Muscle of arm (tissue), 14 donors: Measurements from ENCODE around the gene ITCH. TPM values are rescaled to one million over a fixed set of nuclear protein-coding genes. Genes with fewer than 3 reads are reported as not detected.
A peak's percentile ranks its signal among the peaks of the same experiment; 100 is the strongest.
"Not testable (repeated sequence)": the region's sequence is repeated elsewhere in the genome, so short reads cannot be mapped to it uniquely, and the experiment has no call there.

Experiments
- DNase-seq: peaks from one replicate; pipeline ENCODE4 v3.0.0-alpha.2; 2013
- long read RNA-seq, 11 donors: transcript quantifications; one replicate each; lab custom pipeline, GENCODE V29; 2026
- polyA plus RNA-seq, 12 donors: library from polyadenylated mRNA; unstranded; fragments of 120-200 nt; gene quantifications; one replicate each; pipeline ENCODE4 v1.2.1, GENCODE V29; 2013; ENCODE audit not compliant: insufficient read length in 12 of 12

ITCH gene
- polyA plus RNA-seq: 10 to 100 TPM in 11 of 12 donors, not detected in 1; 13.1 to 38.0 (median 31.3) TPM
- long read RNA-seq, donor 1: 0 reads
- long read RNA-seq, donor 2, full-length matches to known transcripts: 1 of 1 reads
- long read RNA-seq, donor 2, partial matches to known transcripts: 0 of 1 reads
- long read RNA-seq, donor 2, other reads (novel, unspliced or antisense): 0 of 1 reads
- long read RNA-seq, donor 3: 0 reads
- long read RNA-seq, donor 4: 0 reads
- long read RNA-seq, donor 5, full-length matches to known transcripts: 2 of 10 reads
- long read RNA-seq, donor 5, partial matches to known transcripts: 8 of 10 reads
- long read RNA-seq, donor 5, other reads (novel, unspliced or antisense): 0 of 10 reads
- long read RNA-seq, donor 6: 0 reads
- long read RNA-seq, donor 7, full-length matches to known transcripts: 2 of 2 reads
- long read RNA-seq, donor 7, partial matches to known transcripts: 0 of 2 reads
- long read RNA-seq, donor 7, other reads (novel, unspliced or antisense): 0 of 2 reads
- long read RNA-seq, donor 8, full-length matches to known transcripts: 1 of 6 reads
- long read RNA-seq, donor 8, partial matches to known transcripts: 5 of 6 reads
- long read RNA-seq, donor 8, other reads (novel, unspliced or antisense): 0 of 6 reads
- long read RNA-seq, donor 9: 0 reads
- long read RNA-seq, donor 10, full-length matches to known transcripts: 1 of 10 reads
- long read RNA-seq, donor 10, partial matches to known transcripts: 9 of 10 reads
- long read RNA-seq, donor 10, other reads (novel, unspliced or antisense): 0 of 10 reads
- long read RNA-seq, donor 11, full-length matches to known transcripts: 2 of 9 reads
- long read RNA-seq, donor 11, partial matches to known transcripts: 7 of 9 reads
- long read RNA-seq, donor 11, other reads (novel, unspliced or antisense): 0 of 9 reads

GRCh38 chr20:34363062-34363464, at the start of gene ITCH:
Gene ITCH, plus strand, starts transcription at chr20:34363273. Its CDS starts 30,539 bp downstream, at chr20:34393812.
- DNase-seq: peak; percentile 95

GRCh38 chr20:34315236-34315635, 47.8 kb upstream of the ITCH start:
- no peak for DNase-seq

GRCh38 chr20:34316196-34316814, 46.8 kb upstream of the ITCH start:
- no peak for DNase-seq

- DNase-seq: no peak
Observed at GRCh38 chr20:34318609-34319443, 44.2 kb upstream of the ITCH start.

GRCh38 chr20:34320861-34321260, 42.2 kb upstream of the ITCH start:
- no peak for DNase-seq

GRCh38 chr20:34322267-34323105, 40.6 kb upstream of the ITCH start:
- DNase-seq: no peak

- no peak for DNase-seq
Observed at GRCh38 chr20:34324541-34324940, 38.5 kb upstream of the ITCH start.

- DNase-seq: not testable (repeated sequence)
Observed at GRCh38 chr20:34328207-34328606, 34.9 kb upstream of the ITCH start.

GRCh38 chr20:34328928-34329677, 34.0 kb upstream of the ITCH start:
- DNase-seq: no peak

- DNase-seq: not testable (repeated sequence)
Observed at GRCh38 chr20:34330861-34331544, 32.1 kb upstream of the ITCH start.

GRCh38 chr20:34331838-34332237, 31.2 kb upstream of the ITCH start:
- no peak for DNase-seq

GRCh38 chr20:34332262-34332920, 30.7 kb upstream of the ITCH start:
- DNase-seq: no peak

GRCh38 chr20:34333786-34334185, 29.3 kb upstream of the ITCH start:
- no peak for DNase-seq

GRCh38 chr20:34334654-34335407, 28.2 kb upstream of the ITCH start:
- DNase-seq: no peak

- DNase-seq: no peak
Observed at GRCh38 chr20:34337544-34337943, 25.5 kb upstream of the ITCH start.

GRCh38 chr20:34337982-34338726, 24.9 kb upstream of the ITCH start:
- no peak for DNase-seq

- not testable (repeated sequence) for DNase-seq
Observed at GRCh38 chr20:34340726-34341125, 22.3 kb upstream of the ITCH start.
